GM23338 (cell line): ENCODE results near the gene GAREM2. TPM values are rescaled to one million over a fixed set of nuclear protein-coding genes. Genes with fewer than 3 reads are reported as not detected.

Source experiments
- ATAC-seq: fragments of 200-7000 bp; cut with Tn5 transposase; 3 replicates; pipeline ENCODE4 v1.9.1; 2020
- DNase-seq: peaks from one replicate; pipeline ENCODE4 v3.0.0-alpha.2; 2015; ENCODE audit warnings: low spot score
- H2AFZ ChIP-seq: fragments of 200-600 bp; sonication (generic); 2 replicates; pipeline ENCODE4 v1.8.0; 2016; ENCODE audit warnings: antibody characterized with exemption, mild to moderate bottlenecking, moderate library complexity
- H3F3A ChIP-seq: fragments of 200-600 bp; sonication (generic); replicated peaks from 2 replicates; pipeline ENCODE4 v1.8.0; 2017; ENCODE audit warnings: antibody characterized with exemption, mixed run types, low read depth
- H3K27ac ChIP-seq: fragments of 200-600 bp; sonication (generic); 2 replicates; pipeline ENCODE4 v1.6.1; 2016; ENCODE audit warnings: low read depth
- H3K27me3 ChIP-seq: fragments of 200-600 bp; sonication (generic); 2 replicates; pipeline ENCODE4 v1.8.0; 2016; ENCODE audit warnings: mild to moderate bottlenecking, mixed run types, moderate library complexity; ENCODE audit not compliant: insufficient read depth
- H3K36me3 ChIP-seq: fragments of 200-600 bp; sonication (generic); 2 replicates; pipeline ENCODE4 v1.8.0; 2016; ENCODE audit warnings: mild to moderate bottlenecking; ENCODE audit not compliant: insufficient read depth
- H3K4me1 ChIP-seq: fragments of 200-600 bp; sonication (generic); 2 replicates; pipeline ENCODE4 v1.8.0; 2016; ENCODE audit warnings: mild to moderate bottlenecking, moderate library complexity; ENCODE audit not compliant: insufficient read depth
- H3K4me2 ChIP-seq: fragments of 200-600 bp; sonication (generic); 2 replicates; pipeline ENCODE4 v1.7.1; 2017; ENCODE audit warnings: mixed run types
- H3K4me3 ChIP-seq: fragments of 200-600 bp; sonication (generic); 2 replicates; pipeline ENCODE4 v1.6.1; 2016; ENCODE audit warnings: mixed run types
- H3K79me2 ChIP-seq: fragments of 200-600 bp; sonication (generic); replicated peaks from 2 replicates; pipeline ENCODE4 v1.8.0; 2017; ENCODE audit warnings: mild to moderate bottlenecking; ENCODE audit not compliant: insufficient read depth
- H3K9me2 ChIP-seq: fragments of 200-600 bp; sonication (generic); 2 replicates; pipeline ENCODE4 v1.8.0; 2017; ENCODE audit not compliant: insufficient read depth
- H4K20me1 ChIP-seq: fragments of 200-600 bp; sonication (generic); replicated peaks from 2 replicates; pipeline ENCODE4 v1.8.0; 2017; ENCODE audit warnings: mild to moderate bottlenecking; ENCODE audit not compliant: insufficient read depth
- H3K27ac Mint-ChIP-seq: 2 replicates; pipeline ENCODE4 v1.8.0; 2020; ENCODE audit warnings: inconsistent platforms, mild to moderate bottlenecking, moderate library complexity, mixed read lengths
- H3K27me3 Mint-ChIP-seq: 3 replicates; pipeline ENCODE4 v1.8.0; 2022; ENCODE audit warnings: low read depth, mild to moderate bottlenecking, moderate library complexity, mixed read lengths, inconsistent platforms; ENCODE audit not compliant: insufficient read depth, poor library complexity
- H3K36me3 Mint-ChIP-seq: 3 replicates; pipeline ENCODE4 v1.8.0; 2021; ENCODE audit warnings: low read depth, mild to moderate bottlenecking, inconsistent platforms, moderate library complexity, mixed read lengths
- H3K4me1 Mint-ChIP-seq: 3 replicates; pipeline ENCODE4 v1.8.0; 2020; ENCODE audit warnings: mild to moderate bottlenecking, inconsistent platforms, mixed read lengths
- H3K4me3 Mint-ChIP-seq: 3 replicates; pipeline ENCODE4 v1.8.0; 2021; ENCODE audit warnings: moderate library complexity, mild to moderate bottlenecking, inconsistent platforms, mixed read lengths
- H3K9me3 Mint-ChIP-seq: 3 replicates; pipeline ENCODE4 v1.8.0; 2020; ENCODE audit warnings: moderate library complexity, mild to moderate bottlenecking, inconsistent platforms, mixed read lengths
- CREB1 ChIP-seq: fragments of 250-450 bp; sonication (Bioruptor Pico); IDR thresholded peaks from 2 replicates; pipeline ENCODE4 v1.5.0; 2020; ENCODE audit warnings: low read depth, mild to moderate bottlenecking, moderate library complexity
- ETS1 ChIP-seq: IDR thresholded peaks from 2 replicates; pipeline ENCODE4 v1.6.1; 2016; ENCODE audit warnings: antibody characterized with exemption
- EZH2 ChIP-seq: fragments of 200-600 bp; sonication (generic); IDR thresholded peaks from one replicate; pipeline ENCODE4 v1.8.0; 2017; ENCODE audit warnings: antibody characterized with exemption, mild to moderate bottlenecking, low read depth; ENCODE audit not compliant: unreplicated experiment
- EZH2phosphoT487 ChIP-seq: fragments of 200-600 bp; sonication (generic); IDR thresholded peaks from one replicate; pipeline ENCODE4 v1.8.1; 2018; ENCODE audit warnings: antibody characterized with exemption; ENCODE audit not compliant: unreplicated experiment
- JUNB ChIP-seq: IDR thresholded peaks from one replicate; pipeline ENCODE4 v1.6.1; 2016; ENCODE audit warnings: antibody characterized with exemption; ENCODE audit not compliant: unreplicated experiment
- NANOG ChIP-seq: IDR thresholded peaks from 2 replicates; pipeline ENCODE4 v1.6.1; 2016; ENCODE audit warnings: antibody characterized with exemption, borderline replicate concordance
- POLR2AphosphoS5 ChIP-seq: IDR thresholded peaks from 2 replicates; pipeline ENCODE4 v1.6.1; 2016; ENCODE audit warnings: antibody characterized with exemption, low read depth
- STAT1 ChIP-seq: IDR thresholded peaks from one replicate; pipeline ENCODE4 v1.6.1; 2016; ENCODE audit warnings: antibody characterized with exemption; ENCODE audit not compliant: unreplicated experiment
- ZNF114 ChIP-seq: fragments of 250-450 bp; sonication (Bioruptor Pico); IDR thresholded peaks from 2 replicates; pipeline ENCODE4 v1.5.0; 2020; ENCODE audit warnings: mild to moderate bottlenecking, moderate library complexity
- ZNF331 ChIP-seq: fragments of 250-450 bp; sonication (Bioruptor Pico); IDR thresholded peaks from 2 replicates; pipeline ENCODE4 v1.5.0; 2020; ENCODE audit warnings: low read depth, mild to moderate bottlenecking, moderate library complexity
- ZNF462 ChIP-seq: fragments of 250-450 bp; sonication (Bioruptor Pico); IDR thresholded peaks from 2 replicates; pipeline ENCODE4 v1.5.0; 2020; ENCODE audit warnings: mild to moderate bottlenecking, moderate library complexity
- polyA plus RNA-seq: library from polyadenylated mRNA; unstranded; fragments of >200 nt; fragmentation: Nextera tagmentation; extraction: Ambion mirVana; gene quantifications from 2 replicates; pipeline ENCODE4 v1.2.1, GENCODE V29; 2016
- total RNA-seq: library from RNA; depleted of rRNA; stranded (reverse); fragments of >200 nt; shearing (Covaris generic); gene quantifications from 2 replicates; pipeline ENCODE4 v1.2.3, GENCODE V29; 2014
- TF ChIP-seq, protein P1 (sequence below): IDR thresholded peaks from one replicate; pipeline ENCODE4 v1.6.1; 2018; ENCODE audit warnings: antibody characterized with exemption; ENCODE audit not compliant: unreplicated experiment
- TF ChIP-seq, protein P2 (sequence below), 2 experiments: fragments of 200-600 bp in 1 of 2; sonication (generic) in 1 of 2; conservative IDR thresholded peaks; 2 replicates each; pipeline versions ENCODE4 v1.5.1 to v1.6.1; 2016 to 2017; ENCODE audit warnings: antibody characterized with exemption in 2 of 2, low read depth in 2 of 2, mild to moderate bottlenecking in 2 of 2, moderate library complexity in 1 of 2

The GAREM2 gene
- total and polyA plus RNA-seq, 2 experiments from 2014 or later: 3.8 to 23.8 TPM

- Histone ChIP-seq H4K20me1 (peaks cover 10% of the 10 kb centered on the region), H3K9me2 (no peaks in the 10 kb centered on the region), H3K4me3 (no peak overlapping the region), H3K36me3 (peaks cover 16% of the 10 kb centered on the region), H3K27ac (no peak overlapping the region), H3K27me3 (peaks cover 4% of the 10 kb centered on the region), H2AFZ (no peak overlapping the region), H3F3A (peaks cover 12% of the 10 kb centered on the region; the same call in 1 of the 2 replicates), H3K79me2 (no peaks in the 10 kb centered on the region), H3K4me2 (no peak overlapping the region), H3K4me1 (peaks cover 3% of the 10 kb centered on the region; the same call in 1 of the 2 replicates)
- H3K4me1 Mint-ChIP-seq: peaks cover 5% of the 10 kb centered on the region
- no peak for TF ChIP-seq STAT1
- TF ChIP-seq CREB1: no peak
- TF ChIP-seq, protein P1, sequence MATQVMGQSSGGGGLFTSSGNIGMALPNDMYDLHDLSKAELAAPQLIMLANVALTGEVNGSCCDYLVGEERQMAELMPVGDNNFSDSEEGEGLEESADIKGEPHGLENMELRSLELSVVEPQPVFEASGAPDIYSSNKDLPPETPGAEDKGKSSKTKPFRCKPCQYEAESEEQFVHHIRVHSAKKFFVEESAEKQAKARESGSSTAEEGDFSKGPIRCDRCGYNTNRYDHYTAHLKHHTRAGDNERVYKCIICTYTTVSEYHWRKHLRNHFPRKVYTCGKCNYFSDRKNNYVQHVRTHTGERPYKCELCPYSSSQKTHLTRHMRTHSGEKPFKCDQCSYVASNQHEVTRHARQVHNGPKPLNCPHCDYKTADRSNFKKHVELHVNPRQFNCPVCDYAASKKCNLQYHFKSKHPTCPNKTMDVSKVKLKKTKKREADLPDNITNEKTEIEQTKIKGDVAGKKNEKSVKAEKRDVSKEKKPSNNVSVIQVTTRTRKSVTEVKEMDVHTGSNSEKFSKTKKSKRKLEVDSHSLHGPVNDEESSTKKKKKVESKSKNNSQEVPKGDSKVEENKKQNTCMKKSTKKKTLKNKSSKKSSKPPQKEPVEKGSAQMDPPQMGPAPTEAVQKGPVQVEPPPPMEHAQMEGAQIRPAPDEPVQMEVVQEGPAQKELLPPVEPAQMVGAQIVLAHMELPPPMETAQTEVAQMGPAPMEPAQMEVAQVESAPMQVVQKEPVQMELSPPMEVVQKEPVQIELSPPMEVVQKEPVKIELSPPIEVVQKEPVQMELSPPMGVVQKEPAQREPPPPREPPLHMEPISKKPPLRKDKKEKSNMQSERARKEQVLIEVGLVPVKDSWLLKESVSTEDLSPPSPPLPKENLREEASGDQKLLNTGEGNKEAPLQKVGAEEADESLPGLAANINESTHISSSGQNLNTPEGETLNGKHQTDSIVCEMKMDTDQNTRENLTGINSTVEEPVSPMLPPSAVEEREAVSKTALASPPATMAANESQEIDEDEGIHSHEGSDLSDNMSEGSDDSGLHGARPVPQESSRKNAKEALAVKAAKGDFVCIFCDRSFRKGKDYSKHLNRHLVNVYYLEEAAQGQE: no peak
- no peak for TF ChIP-seq ZNF462 (CRISPR knock-in tag)
- no peak for TF ChIP-seq JUNB
- no peak for TF ChIP-seq ZNF331
- no peak for TF ChIP-seq ZNF114 (CRISPR knock-in tag)
- no peak for TF ChIP-seq ETS1
- no peak for TF ChIP-seq EZH2phosphoT487
- TF ChIP-seq NANOG: no peak
- TF ChIP-seq, protein P2, sequence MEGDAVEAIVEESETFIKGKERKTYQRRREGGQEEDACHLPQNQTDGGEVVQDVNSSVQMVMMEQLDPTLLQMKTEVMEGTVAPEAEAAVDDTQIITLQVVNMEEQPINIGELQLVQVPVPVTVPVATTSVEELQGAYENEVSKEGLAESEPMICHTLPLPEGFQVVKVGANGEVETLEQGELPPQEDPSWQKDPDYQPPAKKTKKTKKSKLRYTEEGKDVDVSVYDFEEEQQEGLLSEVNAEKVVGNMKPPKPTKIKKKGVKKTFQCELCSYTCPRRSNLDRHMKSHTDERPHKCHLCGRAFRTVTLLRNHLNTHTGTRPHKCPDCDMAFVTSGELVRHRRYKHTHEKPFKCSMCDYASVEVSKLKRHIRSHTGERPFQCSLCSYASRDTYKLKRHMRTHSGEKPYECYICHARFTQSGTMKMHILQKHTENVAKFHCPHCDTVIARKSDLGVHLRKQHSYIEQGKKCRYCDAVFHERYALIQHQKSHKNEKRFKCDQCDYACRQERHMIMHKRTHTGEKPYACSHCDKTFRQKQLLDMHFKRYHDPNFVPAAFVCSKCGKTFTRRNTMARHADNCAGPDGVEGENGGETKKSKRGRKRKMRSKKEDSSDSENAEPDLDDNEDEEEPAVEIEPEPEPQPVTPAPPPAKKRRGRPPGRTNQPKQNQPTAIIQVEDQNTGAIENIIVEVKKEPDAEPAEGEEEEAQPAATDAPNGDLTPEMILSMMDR (conservative IDR thresholded peaks at IDR 0.05; ENCODE audit: low read depth in 2 of 2): no peak
- no peak; the same call in 1 of the 2 replicates for TF ChIP-seq POLR2AphosphoS5
- no peak for TF ChIP-seq EZH2
- DNase-seq (no peak), ATAC-seq (no peak)
- H3K27me3 Mint-ChIP-seq: peaks cover 10% of the 10 kb centered on the region
- H3K9me3 Mint-ChIP-seq: no peaks in the 10 kb centered on the region
- H3K27ac Mint-ChIP-seq: no peak overlapping the region
- H3K4me3 Mint-ChIP-seq: no peak overlapping the region
- H3K36me3 Mint-ChIP-seq: peaks cover 57% of the 10 kb centered on the region
Observed at GRCh38 chr2:26190369-26190768, 17.5 kb downstream of the GAREM2 start.
